ENCODE measurements around the gene CRABP1.

- TF ChIP-seq JUND (IDR thresholded peaks at IDR 0.05) (no peak), CTCF (IDR thresholded peaks at IDR 0.05; ENCODE audit: low read depth, low read length, missing input control) (no peak), SP1 (IDR thresholded peaks at IDR 0.05) (no peak), FOXA1 (IDR thresholded peaks at IDR 0.05) (no peak), YY1 (IDR thresholded peaks at IDR 0.05) (no peak), ZBTB33 (IDR thresholded peaks at IDR 0.05) (no peak), RAD21 (IDR thresholded peaks at IDR 0.05) (no peak), MAX (IDR thresholded peaks at IDR 0.05) (no peak), NR2F2 (IDR thresholded peaks at IDR 0.05) (no peak), ATF3 (IDR thresholded peaks at IDR 0.05) (no peak)
Observed at GRCh38 chr15:78391781-78392180, 51.6 kb downstream of the CRABP1 start.
